T-cell (primary cell): Measurements from ENCODE around the gene GNG7. TPM values are rescaled to one million over a fixed set of nuclear protein-coding genes. Genes with fewer than 3 reads are reported as not detected.

ENCODE experiments used
- ATAC-seq, 4 experiments: fragments of 200-7000 bp in 3 of 4; fragments of 150-1000 bp in 1 of 4; cut with Tn5 transposase; replicated peaks in 1 of 4; 1 replicate in 3 of 4; 2 replicates in 1 of 4; pipeline ENCODE4 v1.10.0; 2021; ENCODE audit warnings: moderate library complexity in 3 of 4, mild to moderate bottlenecking in 2 of 4, moderate number of reproducible peaks in 1 of 4
- CTCF ChIA-PET, 2 donors: fragments of 300-600 bp; sonication (Branson Sonifier 250); formaldehyde crosslinking; loops; one replicate each; lab custom pipeline; 2022; ENCODE audit warnings: antibody characterized with exemption in 2 of 2; lab: Charles Lee
- POLR2A ChIA-PET, 2 donors: fragments of 300-600 bp; sonication (Branson Sonifier 250); formaldehyde crosslinking; loops; one replicate each; lab custom pipeline; 2022; ENCODE audit warnings: antibody characterized with exemption in 2 of 2; lab: Charles Lee
- DNase-seq, 35 experiments: peaks; one replicate each; pipeline versions ENCODE4 v3.0.0 to v3.0.0-alpha.2; 2013 to 2023
- H3K27ac ChIP-seq: one replicate; pipeline ENCODE4 v1.5.1; 2013; ENCODE audit warnings: low read length
- H3K27me3 ChIP-seq, 2 experiments: replicated peaks in 1 of 2; 1 replicate in 1 of 2; 2 replicates in 1 of 2; pipeline versions ENCODE4 v1.6.1 to v1.7.0; 2013; ENCODE audit warnings: low read length in 1 of 2, mixed read lengths in 1 of 2; ENCODE audit not compliant: control insufficient read depth in 2 of 2, insufficient read depth in 2 of 2; ENCODE audit errors: extremely low read depth in 1 of 2
- H3K36me3 ChIP-seq, 2 donors: 1 replicate in 1 of 2; 2 replicates in 1 of 2; pipeline versions ENCODE4 v1.6.1 to v1.7.0; 2013; ENCODE audit warnings: low read length in 1 of 2; ENCODE audit not compliant: control insufficient read depth in 2 of 2, insufficient read depth in 1 of 2; ENCODE audit errors: extremely low read depth in 1 of 2
- H3K4me1 ChIP-seq, 2 experiments: 1 replicate in 1 of 2; 2 replicates in 1 of 2; pipeline versions ENCODE4 v1.6.1 to v1.7.0; 2013; ENCODE audit warnings: low read length in 2 of 2, mixed read lengths in 1 of 2; ENCODE audit not compliant: insufficient read depth in 2 of 2, control insufficient read depth in 1 of 2; ENCODE audit errors: extremely low read depth in 1 of 2
- H3K4me3 ChIP-seq, 2 donors: 1 replicate in 1 of 2; 2 replicates in 1 of 2; pipeline versions ENCODE4 v1.5.1 to v1.7.0; 2013; ENCODE audit warnings: mild to moderate bottlenecking in 2 of 2, low read length in 1 of 2, moderate library complexity in 1 of 2; ENCODE audit not compliant: control insufficient read depth in 1 of 2; ENCODE audit errors: extremely low read depth in 1 of 2
- H3K9me3 ChIP-seq: 2 replicates; pipeline ENCODE4 v1.7.0; 2013
- H3K27ac Mint-ChIP-seq, 2 donors: one replicate each; pipeline ENCODE4 v1.8.0; 2020 to 2021; ENCODE audit warnings: mild to moderate bottlenecking in 2 of 2, mixed read lengths in 2 of 2
- H3K27me3 Mint-ChIP-seq, 2 donors: one replicate each; pipeline ENCODE4 v1.8.0; 2021 to 2022; ENCODE audit warnings: mixed read lengths in 2 of 2
- H3K36me3 Mint-ChIP-seq: one replicate; pipeline ENCODE4 v1.8.0; 2021; ENCODE audit warnings: mixed read lengths
- H3K4me1 Mint-ChIP-seq, 3 donors: one replicate each; pipeline ENCODE4 v1.8.0; 2020 to 2022; ENCODE audit warnings: mixed read lengths in 3 of 3, mild to moderate bottlenecking in 1 of 3
- H3K4me3 Mint-ChIP-seq, 3 donors: one replicate each; pipeline ENCODE4 v1.8.0; 2020 to 2022; ENCODE audit warnings: mild to moderate bottlenecking in 3 of 3, mixed read lengths in 3 of 3, moderate library complexity in 3 of 3
- H3K9me3 Mint-ChIP-seq, 3 donors: one replicate each; pipeline ENCODE4 v1.8.0; 2020 to 2022; ENCODE audit warnings: mixed read lengths in 3 of 3
- WGBS: methylation state at CpG from one replicate; pipeline ENCODE4 v1.1.5; 2013; ENCODE audit warnings: missing lambda C conversion rate; ENCODE audit not compliant: insufficient coverage; 5-methylcytosine and 5-hydroxymethylcytosine counted together
- total RNA-seq, 35 experiments: library from RNA in 6 of 35; stranded (reverse) in 6 of 35; fragments of 120-200 nt in 1 of 35; gene quantifications; one replicate each; pipeline versions ENCODE4 v1.2.1 to v1.2.4 and lab custom pipeline; 2013 to 2026

GNG7 gene
- total RNA-seq, 5 donors from 2014 or later (not counting 1 experiment from before 2014, with no cell fraction given) = 4.5 to 7.2 (median 5.7) TPM

DNA sequence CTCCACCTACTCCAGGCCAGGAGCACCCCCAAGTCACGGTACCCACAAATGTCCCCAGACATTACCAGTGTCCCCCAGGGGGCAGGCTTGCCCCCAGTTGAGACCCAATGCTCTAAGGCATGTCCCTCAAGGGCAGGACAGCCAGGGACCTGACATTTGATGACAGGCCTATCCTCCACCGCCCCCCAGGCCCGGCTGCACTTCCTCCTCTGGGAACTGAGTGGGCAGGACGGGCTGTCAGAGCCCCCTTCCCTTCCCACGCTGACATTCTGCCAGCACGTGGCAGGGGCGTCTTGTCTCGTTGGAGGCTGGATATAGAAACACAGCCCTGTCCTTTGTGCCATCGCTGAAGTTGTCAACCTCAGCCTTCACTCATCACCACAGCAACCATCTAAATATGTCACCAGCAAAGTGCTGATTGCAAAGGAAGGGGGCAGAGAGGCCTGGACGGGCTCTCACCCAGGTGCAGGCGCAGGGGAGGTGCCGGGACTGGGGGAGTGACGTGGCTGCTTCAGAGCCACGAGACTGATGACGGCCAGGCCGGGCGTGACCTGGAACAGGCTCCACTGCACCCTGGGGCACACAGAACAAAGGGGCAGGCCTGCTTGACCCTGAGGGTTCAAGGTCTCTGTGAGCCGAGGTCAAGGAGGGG, 38.4 kb downstream of the GNG7 start:
- peaks cover 0 to 4% of the 10 kb centered on the region in 2 experiments for H3K27me3 ChIP-seq
- Mint-ChIP-seq H3K4me1 (no peaks in the 10 kb centered on the region), H3K36me3 (peaks cover 3% of the 10 kb centered on the region), H3K27me3 (no peaks in the 10 kb centered on the region), H3K9me3 (no peaks in the 10 kb centered on the region), H3K4me3 (no peak overlapping the region), H3K27ac (no peak overlapping the region)
- CTCF ChIA-PET = no interaction called here
- no peaks in the 10 kb centered on the region for H3K36me3 ChIP-seq
- DNase-seq (peak in 6 of 35 experiments; percentile 8 to 35 (median 11)), ATAC-seq (peak in 2 of 4 experiments; percentile 18 to 32)
- H3K4me3 ChIP-seq = no peak overlapping the region
- POLR2A ChIA-PET = no interaction called here
- no peak overlapping the region for H3K27ac ChIP-seq
- H3K4me1 ChIP-seq = no peaks in the 10 kb centered on the region
- H3K9me3 ChIP-seq = no peaks in the 10 kb centered on the region
- 61% methylated on average over 15 of the region's 18 CpGs for WGBS

DNA sequence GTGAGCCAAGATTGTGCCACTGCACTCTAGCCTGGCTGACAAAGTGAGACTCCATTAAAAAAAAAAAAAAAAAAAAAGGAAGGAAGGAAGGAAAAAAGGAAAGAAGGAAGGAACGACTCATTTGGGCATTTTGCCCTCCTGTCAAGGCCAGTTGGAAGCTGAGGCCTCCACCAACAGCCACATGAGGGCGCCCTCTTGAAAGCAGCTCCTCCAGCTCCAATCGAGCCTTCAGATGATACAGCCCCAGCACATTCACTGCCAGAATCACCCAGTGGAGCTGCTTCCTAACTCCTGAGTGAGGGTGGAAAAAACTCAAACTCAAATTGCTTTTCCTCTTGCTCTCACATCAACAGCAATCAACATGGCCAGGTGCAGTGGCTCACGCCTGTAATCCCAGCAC, 40.9 kb downstream of the GNG7 start:
- DNase-seq = no peak
- ChIA-PET POLR2A (interaction anchor here in 1 of 2 donors (0.6 kb wide), 1 partner anchor 402 kb away, joined by 3 read pairs; no protein-coding TSS in a partner anchor), CTCF (interaction anchor here in 1 of 2 donors (0.7 to 1.2 kb wide), 2 partner anchors 13 to 31 kb away, joined by 3 read pairs; no protein-coding TSS in a partner anchor)
- H3K9me3 ChIP-seq = no peaks in the 10 kb centered on the region
- peaks cover under 1% of the 10 kb centered on the region for H3K36me3 Mint-ChIP-seq
- H3K4me3 Mint-ChIP-seq = no peak overlapping the region
- no peaks in the 10 kb centered on the region for H3K36me3 ChIP-seq
- ATAC-seq = no peak
- H3K27me3 Mint-ChIP-seq = no peaks in the 10 kb centered on the region
- no peaks in the 10 kb centered on the region for H3K9me3 Mint-ChIP-seq
- H3K27me3 ChIP-seq = peaks cover 0 to 7% of the 10 kb centered on the region in 2 experiments
- no peaks in the 10 kb centered on the region for H3K4me1 Mint-ChIP-seq
- no peaks in the 10 kb centered on the region for H3K4me1 ChIP-seq
- no peak overlapping the region for H3K27ac ChIP-seq
- H3K4me3 ChIP-seq = no peak overlapping the region
- H3K27ac Mint-ChIP-seq = no peak overlapping the region
- 100% methylated on average over 1 of the region's 4 CpGs for WGBS

- H3K27ac ChIP-seq = no peak overlapping the region
- no peaks in the 10 kb centered on the region for H3K9me3 ChIP-seq
- ChIA-PET CTCF (no interaction called here), POLR2A (no interaction called here)
- peaks cover 0 to 7% of the 10 kb centered on the region in 2 experiments for H3K27me3 ChIP-seq
- Mint-ChIP-seq H3K36me3 (no peaks in the 10 kb centered on the region), H3K27ac (no peak overlapping the region), H3K4me1 (no peaks in the 10 kb centered on the region), H3K9me3 (no peaks in the 10 kb centered on the region), H3K4me3 (no peak overlapping the region), H3K27me3 (no peaks in the 10 kb centered on the region)
- no peaks in the 10 kb centered on the region for H3K36me3 ChIP-seq
- no peak overlapping the region for H3K4me3 ChIP-seq
- no peak for ATAC-seq
- H3K4me1 ChIP-seq = no peaks in the 10 kb centered on the region
- 89% methylated on average over 9 of the region's 11 CpGs for WGBS
- no peak for DNase-seq
Observed at GRCh38 chr19:2659856-2660432, 42.5 kb downstream of the GNG7 start.

- H3K4me1 ChIP-seq = no peaks in the 10 kb centered on the region
- H3K36me3 ChIP-seq = no peaks in the 10 kb centered on the region
- DNase-seq (no peak), ATAC-seq (no peak)
- H3K27ac ChIP-seq = no peak overlapping the region
- ChIA-PET POLR2A (no interaction called here), CTCF (no interaction called here)
- no peak overlapping the region for H3K4me3 ChIP-seq
- Mint-ChIP-seq H3K27me3 (no peaks in the 10 kb centered on the region), H3K36me3 (no peaks in the 10 kb centered on the region), H3K27ac (no peak overlapping the region), H3K4me1 (no peaks in the 10 kb centered on the region), H3K4me3 (no peak overlapping the region), H3K9me3 (no peaks in the 10 kb centered on the region)
- H3K9me3 ChIP-seq = no peaks in the 10 kb centered on the region
- WGBS = 100% methylated on average over 2 of the region's 9 CpGs
- peaks cover 0 to 22% of the 10 kb centered on the region in 2 experiments for H3K27me3 ChIP-seq
Observed at GRCh38 chr19:2656533-2656932, 46.0 kb downstream of the GNG7 start.

GRCh38 chr19:2653710-2654707, 48.5 kb downstream of the GNG7 start:
- Mint-ChIP-seq H3K9me3 (no peaks in the 10 kb centered on the region), H3K4me3 (no peak overlapping the region), H3K27ac (no peak overlapping the region), H3K27me3 (no peaks in the 10 kb centered on the region), H3K4me1 (no peaks in the 10 kb centered on the region), H3K36me3 (no peaks in the 10 kb centered on the region)
- Histone ChIP-seq H3K36me3 (no peaks in the 10 kb centered on the region), H3K4me1 (no peaks in the 10 kb centered on the region), H3K4me3 (no peak overlapping the region), H3K27me3 (peaks cover 0 to 24% of the 10 kb centered on the region in 2 experiments), H3K27ac (no peak overlapping the region), H3K9me3 (no peaks in the 10 kb centered on the region)
- CTCF ChIA-PET = no interaction called here
- POLR2A ChIA-PET = no interaction called here
- DNase-seq (no peak), ATAC-seq (no peak)
- WGBS = 77% methylated on average over 11 of the region's 29 CpGs

GRCh38 chr19:2653218-2653617, 49.3 kb downstream of the GNG7 start:
- 95% methylated on average over 6 of the region's 9 CpGs for WGBS
- H3K27ac ChIP-seq = no peak overlapping the region
- CTCF ChIA-PET = no interaction called here

More at GRCh38 chr19:2653218-2653617, 49.3 kb downstream of the GNG7 start:
- no peaks in the 10 kb centered on the region for H3K4me1 Mint-ChIP-seq
- no peaks in the 10 kb centered on the region for H3K36me3 Mint-ChIP-seq
- ATAC-seq = no peak
- H3K27ac Mint-ChIP-seq = no peak overlapping the region
- DNase-seq = no peak
- Histone ChIP-seq H3K4me3 (no peak overlapping the region), H3K9me3 (no peaks in the 10 kb centered on the region), H3K4me1 (no peaks in the 10 kb centered on the region), H3K27me3 (peaks cover 0 to 24% of the 10 kb centered on the region in 2 experiments), H3K36me3 (no peaks in the 10 kb centered on the region)
- no peaks in the 10 kb centered on the region for H3K9me3 Mint-ChIP-seq
- H3K27me3 Mint-ChIP-seq = no peaks in the 10 kb centered on the region
- no peak overlapping the region for H3K4me3 Mint-ChIP-seq
- POLR2A ChIA-PET = no interaction called here
